Measurements from ENCODE around the gene MYEF2.

MYEF2 gene

DNA sequence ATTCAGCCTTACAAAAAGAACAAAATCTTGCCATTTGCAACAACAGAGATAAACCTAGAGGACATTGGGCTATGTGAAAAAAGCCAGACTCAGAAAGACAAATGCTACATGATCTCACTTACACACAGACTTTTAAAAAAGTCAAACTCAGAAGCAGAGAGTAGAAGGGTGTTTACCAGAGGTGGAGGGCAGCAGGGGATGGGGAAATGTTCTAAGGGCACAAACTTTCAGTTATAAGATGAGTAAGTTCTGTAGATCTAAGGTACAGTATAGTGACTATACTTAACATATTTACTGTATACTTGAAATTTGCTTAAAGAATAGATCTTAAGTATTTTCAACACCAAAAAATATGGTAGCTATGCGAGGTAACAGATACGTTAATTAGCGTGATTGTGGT is 3.0 kb downstream of the MYEF2 start:
- Histone ChIP-seq H3K27ac (no peak overlapping the region), H3K27me3 (replicated peaks) (no peaks in the 10 kb centered on the region), H3K36me3 (replicated peaks) (no peaks in the 10 kb centered on the region), H3K4me3 (ENCODE audit: low read depth, low read length) (no peak overlapping the region)
- no peak for DNase-seq
- TF ChIP-seq, protein P1, sequence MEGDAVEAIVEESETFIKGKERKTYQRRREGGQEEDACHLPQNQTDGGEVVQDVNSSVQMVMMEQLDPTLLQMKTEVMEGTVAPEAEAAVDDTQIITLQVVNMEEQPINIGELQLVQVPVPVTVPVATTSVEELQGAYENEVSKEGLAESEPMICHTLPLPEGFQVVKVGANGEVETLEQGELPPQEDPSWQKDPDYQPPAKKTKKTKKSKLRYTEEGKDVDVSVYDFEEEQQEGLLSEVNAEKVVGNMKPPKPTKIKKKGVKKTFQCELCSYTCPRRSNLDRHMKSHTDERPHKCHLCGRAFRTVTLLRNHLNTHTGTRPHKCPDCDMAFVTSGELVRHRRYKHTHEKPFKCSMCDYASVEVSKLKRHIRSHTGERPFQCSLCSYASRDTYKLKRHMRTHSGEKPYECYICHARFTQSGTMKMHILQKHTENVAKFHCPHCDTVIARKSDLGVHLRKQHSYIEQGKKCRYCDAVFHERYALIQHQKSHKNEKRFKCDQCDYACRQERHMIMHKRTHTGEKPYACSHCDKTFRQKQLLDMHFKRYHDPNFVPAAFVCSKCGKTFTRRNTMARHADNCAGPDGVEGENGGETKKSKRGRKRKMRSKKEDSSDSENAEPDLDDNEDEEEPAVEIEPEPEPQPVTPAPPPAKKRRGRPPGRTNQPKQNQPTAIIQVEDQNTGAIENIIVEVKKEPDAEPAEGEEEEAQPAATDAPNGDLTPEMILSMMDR (IDR thresholded peaks at IDR 0.05; ENCODE audit: low read depth, low read length, missing control alignments) = no peak
- in situ Hi-C loops (cut with HindIII; ENCODE audit: low pct_ligation_motif_present, low sequenced_read_pairs) = no loop called here

DNA sequence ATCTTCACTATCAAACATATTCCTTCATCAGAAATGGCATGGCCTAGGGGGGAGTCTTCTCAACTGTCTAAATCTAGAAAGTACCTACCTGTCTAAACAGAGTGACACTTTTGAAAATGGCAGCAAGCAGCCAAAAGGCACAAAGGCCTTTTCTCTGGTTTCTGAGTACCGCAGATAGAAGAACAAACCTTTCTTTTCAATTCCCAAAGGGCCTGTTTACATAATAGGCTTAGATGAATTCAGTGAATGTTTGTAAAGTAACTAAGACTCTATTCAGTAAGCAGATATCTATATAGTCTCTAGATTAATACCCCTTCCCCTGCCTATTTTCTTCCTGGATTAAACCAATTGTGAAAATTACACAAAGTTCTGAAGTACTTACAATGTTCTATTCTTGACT is 7.1 kb downstream of the MYEF2 start:
- no peak for DNase-seq
- in situ Hi-C loops (cut with HindIII; ENCODE audit: low pct_ligation_motif_present, low sequenced_read_pairs) = no loop called here
- TF ChIP-seq, protein P1 (IDR thresholded peaks at IDR 0.05; ENCODE audit: low read depth, low read length, missing control alignments) = no peak
- H3K4me3 ChIP-seq (ENCODE audit: low read depth, low read length) = no peak overlapping the region
- no peak overlapping the region for H3K27ac ChIP-seq
- no peaks in the 10 kb centered on the region for H3K36me3 ChIP-seq (replicated peaks)
- H3K27me3 ChIP-seq (replicated peaks) = no peaks in the 10 kb centered on the region

DNA sequence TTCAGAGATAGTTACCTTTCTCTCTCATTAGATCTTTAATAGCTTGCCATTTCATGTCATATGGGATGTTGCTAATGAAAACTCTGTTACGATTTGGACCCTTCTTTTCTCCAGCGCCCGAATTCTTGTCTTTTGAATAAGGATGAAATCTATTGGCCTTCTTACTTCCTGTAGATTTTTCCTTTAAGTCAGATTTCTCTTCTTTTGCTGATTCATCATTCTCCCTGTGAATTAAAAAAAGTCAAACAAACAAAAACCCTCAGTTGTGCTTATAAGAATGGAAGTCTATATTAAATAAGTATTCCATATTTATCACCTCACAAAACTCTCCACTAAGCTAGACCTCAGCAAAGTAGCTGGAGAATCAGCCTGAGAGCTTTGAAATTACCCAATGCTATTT is 9.5 kb downstream of the MYEF2 start:
- in situ Hi-C loops (cut with HindIII; ENCODE audit: low pct_ligation_motif_present, low sequenced_read_pairs) = no loop called here
- H3K4me3 ChIP-seq (ENCODE audit: low read depth, low read length) = no peak overlapping the region
- H3K27me3 ChIP-seq (replicated peaks) = no peaks in the 10 kb centered on the region
- no peak overlapping the region for H3K27ac ChIP-seq
- TF ChIP-seq, protein P1 (IDR thresholded peaks at IDR 0.05; ENCODE audit: low read depth, low read length, missing control alignments) = no peak
- no peak for DNase-seq
- H3K36me3 ChIP-seq (replicated peaks) = no peaks in the 10 kb centered on the region

DNA sequence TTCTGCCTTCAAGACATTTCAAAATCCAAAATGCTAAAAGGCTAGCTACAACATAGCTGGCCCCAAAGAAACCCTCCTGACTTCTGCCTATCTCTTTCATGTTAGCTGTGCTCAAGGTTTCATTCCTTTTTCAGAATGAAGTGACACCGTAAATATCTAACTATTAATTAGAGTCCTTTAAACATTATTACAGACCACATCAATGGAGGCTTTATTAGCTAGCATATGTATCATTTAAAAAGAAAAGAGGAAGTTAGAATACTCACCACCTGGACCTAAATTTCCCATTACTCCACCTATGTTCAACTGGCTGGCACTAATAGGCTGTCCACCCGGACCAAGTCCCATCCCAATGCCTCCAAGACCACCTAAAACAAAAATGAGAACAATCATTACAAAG is 24.6 kb downstream of the MYEF2 start:
- Histone ChIP-seq H3K4me3 (ENCODE audit: low read depth, low read length) (no peak overlapping the region), H3K36me3 (replicated peaks) (no peaks in the 10 kb centered on the region), H3K27ac (no peak overlapping the region), H3K27me3 (replicated peaks) (no peaks in the 10 kb centered on the region)
- TF ChIP-seq, protein P1 (IDR thresholded peaks at IDR 0.05; ENCODE audit: low read depth, low read length, missing control alignments) = no peak
- DNase-seq = no peak
- in situ Hi-C loops (cut with HindIII; ENCODE audit: low pct_ligation_motif_present, low sequenced_read_pairs) = no loop called here

DNA sequence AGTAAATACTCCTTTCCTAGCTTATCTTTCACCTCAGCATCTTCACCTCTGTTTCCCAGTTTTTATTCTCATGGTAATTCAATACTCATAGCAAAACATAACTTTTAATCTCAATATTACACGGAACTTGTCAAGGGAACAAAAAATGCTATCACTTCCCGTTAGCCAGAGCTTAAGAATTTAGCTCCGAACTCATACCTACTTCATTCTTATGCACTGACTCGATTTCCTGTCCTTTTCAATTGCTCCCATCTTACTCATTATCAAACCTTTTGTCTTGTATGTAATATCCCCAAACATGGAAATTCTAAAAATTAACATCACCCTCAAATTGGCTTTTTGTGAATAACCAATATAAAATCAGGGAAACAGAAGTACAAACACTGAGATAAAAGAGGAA is 28.2 kb downstream of the MYEF2 start:
- DNase-seq = peak; percentile 67
- peak overlapping the region; percentile 73 for H3K27ac ChIP-seq
- H3K36me3 ChIP-seq (replicated peaks) = no peaks in the 10 kb centered on the region
- TF ChIP-seq, protein P1 (IDR thresholded peaks at IDR 0.05; ENCODE audit: low read depth, low read length, missing control alignments) = no peak
- no peak overlapping the region for H3K4me3 ChIP-seq (ENCODE audit: low read depth, low read length)
- in situ Hi-C loops (cut with HindIII; ENCODE audit: low pct_ligation_motif_present, low sequenced_read_pairs) = no loop called here
- no peaks in the 10 kb centered on the region for H3K27me3 ChIP-seq (replicated peaks)

DNA sequence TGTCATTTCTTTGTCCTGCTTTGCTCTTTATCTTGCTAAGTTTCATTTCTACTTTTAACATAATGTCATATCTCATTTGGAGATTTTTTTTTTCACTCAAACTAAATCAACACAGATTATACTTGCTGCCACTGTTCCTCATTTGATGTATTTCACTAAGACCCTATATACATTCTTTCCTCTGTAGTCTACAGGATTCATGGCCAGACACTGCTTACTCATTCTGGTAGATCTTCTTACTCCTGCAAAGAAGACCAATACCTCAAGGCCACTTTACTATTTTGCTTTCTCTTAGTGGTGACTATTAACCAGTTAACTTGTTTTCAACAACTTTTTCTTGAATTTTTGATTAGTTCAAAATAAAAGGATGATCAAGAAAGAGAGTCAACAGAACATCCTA is 30.7 kb downstream of the MYEF2 start:
- H3K27me3 ChIP-seq (replicated peaks) = no peaks in the 10 kb centered on the region
- H3K36me3 ChIP-seq (replicated peaks) = no peaks in the 10 kb centered on the region
- no peak for DNase-seq
- TF ChIP-seq, protein P1 (IDR thresholded peaks at IDR 0.05; ENCODE audit: low read depth, low read length, missing control alignments) = no peak
- in situ Hi-C loops (cut with HindIII; ENCODE audit: low pct_ligation_motif_present, low sequenced_read_pairs) = no loop called here
- H3K27ac ChIP-seq = no peak overlapping the region
- H3K4me3 ChIP-seq (ENCODE audit: low read depth, low read length) = no peak overlapping the region

All from brain microvascular endothelial cell (primary cell).